Measurements from ENCODE around the gene GSTT2.
"Not testable (repeated sequence)": the region's sequence is repeated elsewhere in the genome, so short reads cannot be mapped to it uniquely, and the experiment has no call there.

Gene GSTT2

GRCh38 chr22:23954193-23954990 is 25.5 kb upstream of the GSTT2 start:
- not testable (repeated sequence) for ATAC-seq (ENCODE audit: low read depth); DNase-seq (ENCODE audit: low spot score); H3K4me1 ChIP-seq (ENCODE audit: insufficient read depth, poor library complexity, severe bottlenecking); H3K36me3 ChIP-seq (ENCODE audit: low read depth); H3K27me3 ChIP-seq (ENCODE audit: insufficient read depth, poor library complexity, severe bottlenecking); H3K27ac ChIP-seq (ENCODE audit: poor library complexity, severe bottlenecking); H3K4me3 ChIP-seq (ENCODE audit: severe bottlenecking); H3K9me3 ChIP-seq (ENCODE audit: severe bottlenecking)

DNA sequence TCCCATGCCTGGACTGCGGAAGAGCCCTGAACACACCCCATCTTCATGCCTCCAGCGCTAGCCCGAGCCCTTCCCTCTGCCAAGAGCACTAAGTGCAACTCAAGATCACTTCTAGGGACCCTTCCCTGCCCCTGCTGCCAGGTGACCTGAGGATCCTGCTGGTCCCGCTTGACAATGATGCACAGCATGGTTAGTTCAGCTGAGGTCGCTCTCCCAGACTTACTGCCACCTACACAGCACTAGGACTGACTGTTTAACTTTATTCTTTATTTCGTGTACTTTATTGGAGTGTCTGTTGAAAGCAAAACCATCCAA is 25.0 kb upstream of the GSTT2 start:
- H3K36me3 ChIP-seq (ENCODE audit: low read depth); H3K27me3 ChIP-seq (ENCODE audit: insufficient read depth, poor library complexity, severe bottlenecking); DNase-seq (ENCODE audit: low spot score); H3K9me3 ChIP-seq (ENCODE audit: severe bottlenecking); H3K4me1 ChIP-seq (ENCODE audit: insufficient read depth, poor library complexity, severe bottlenecking); H3K4me3 ChIP-seq (ENCODE audit: severe bottlenecking); H3K27ac ChIP-seq (ENCODE audit: poor library complexity, severe bottlenecking); ATAC-seq (ENCODE audit: low read depth): not testable (repeated sequence)

DNA sequence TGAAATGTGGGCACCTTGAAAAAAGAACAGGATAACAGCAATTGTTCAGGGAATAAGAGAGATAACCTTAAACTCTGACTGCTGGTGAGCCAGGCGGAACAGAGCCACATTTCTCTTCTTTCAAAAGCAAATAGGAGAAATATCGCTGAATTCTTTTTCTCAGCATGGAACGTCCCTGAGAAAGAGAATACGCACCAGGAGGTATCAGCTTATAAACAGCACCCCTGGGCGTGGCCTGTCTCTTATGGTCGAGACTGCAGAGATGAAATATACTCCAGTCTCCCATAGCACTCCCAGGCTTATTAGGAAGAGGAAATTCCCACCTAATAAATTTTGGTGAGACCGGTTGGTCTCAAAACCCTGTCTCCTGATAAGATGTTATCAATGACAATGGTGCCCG is 24.0 kb upstream of the GSTT2 start:
- H3K4me1 ChIP-seq (ENCODE audit: insufficient read depth, poor library complexity, severe bottlenecking); DNase-seq (ENCODE audit: low spot score); H3K27ac ChIP-seq (ENCODE audit: poor library complexity, severe bottlenecking); H3K27me3 ChIP-seq (ENCODE audit: insufficient read depth, poor library complexity, severe bottlenecking); H3K9me3 ChIP-seq (ENCODE audit: severe bottlenecking); H3K4me3 ChIP-seq (ENCODE audit: severe bottlenecking); ATAC-seq (ENCODE audit: low read depth); H3K36me3 ChIP-seq (ENCODE audit: low read depth): not testable (repeated sequence)

GRCh38 chr22:23956301-23956900 is 23.5 kb upstream of the GSTT2 start:
- H3K9me3 ChIP-seq (ENCODE audit: severe bottlenecking); H3K4me1 ChIP-seq (ENCODE audit: insufficient read depth, poor library complexity, severe bottlenecking); H3K4me3 ChIP-seq (ENCODE audit: severe bottlenecking); H3K27ac ChIP-seq (ENCODE audit: poor library complexity, severe bottlenecking); ATAC-seq (ENCODE audit: low read depth); DNase-seq (ENCODE audit: low spot score); H3K36me3 ChIP-seq (ENCODE audit: low read depth); H3K27me3 ChIP-seq (ENCODE audit: insufficient read depth, poor library complexity, severe bottlenecking): not testable (repeated sequence)

DNA sequence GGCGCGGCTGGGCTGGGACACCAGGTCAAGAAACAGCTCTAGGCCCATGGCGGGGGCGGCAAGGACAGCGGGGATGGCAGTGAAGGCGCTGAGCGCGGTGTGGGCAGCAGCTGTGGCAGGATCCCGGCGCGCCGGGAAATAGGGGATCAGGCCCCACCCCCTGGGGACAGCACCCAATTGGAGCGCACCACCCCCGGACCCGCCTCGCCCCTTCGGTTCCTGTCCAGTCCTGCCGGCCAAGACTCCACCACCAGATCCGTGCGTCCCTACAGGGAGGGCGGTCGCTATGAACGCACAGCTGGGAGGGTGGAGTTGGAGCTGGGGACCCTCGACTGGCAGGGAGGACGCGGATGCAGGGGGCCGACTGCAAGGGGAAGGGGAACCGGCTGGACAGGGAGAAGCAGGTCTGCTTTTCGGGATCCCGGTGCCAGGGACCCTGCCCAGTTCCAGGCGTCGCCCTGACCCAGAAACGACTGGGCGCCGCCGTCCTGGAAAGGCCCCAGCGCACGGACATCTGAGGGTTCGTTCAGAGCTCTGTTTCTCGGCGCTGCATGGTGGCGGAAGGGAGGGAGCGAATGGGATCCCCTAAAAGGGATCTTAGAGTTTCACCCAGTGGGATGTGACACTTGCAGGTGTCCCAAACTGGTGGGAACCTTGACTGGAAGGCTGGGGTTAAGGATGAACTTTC is 18.7 kb upstream of the GSTT2 start, which contains the start of gene GSTT2B:
Gene GSTT2B (minus strand): TSS at position 112 of the 688 bp plus-strand sequence. CDS start 64 bp downstream, at position 48.
- H3K27ac ChIP-seq (ENCODE audit: poor library complexity, severe bottlenecking) = not testable (repeated sequence)

DNA sequence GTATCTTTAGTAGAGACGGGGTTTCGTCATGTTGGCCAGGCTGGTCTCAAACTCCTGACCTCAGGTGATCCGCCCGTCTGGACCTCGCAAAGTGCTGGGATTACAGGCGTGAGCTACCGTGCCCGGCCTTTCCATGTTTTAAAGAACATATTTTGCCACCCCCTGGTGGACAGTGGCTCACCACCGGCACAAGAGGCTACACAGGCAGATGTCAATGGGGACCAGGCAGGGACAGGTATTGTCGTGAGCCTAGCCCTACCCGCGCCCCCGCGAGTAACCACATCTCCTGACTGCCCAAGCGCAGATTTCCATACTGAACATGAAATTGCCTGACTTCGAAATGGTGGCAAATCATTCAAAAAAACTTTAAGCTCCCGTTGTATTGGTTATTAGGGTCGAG is 13.8 kb upstream of the GSTT2 start:
- H3K27me3 ChIP-seq (ENCODE audit: insufficient read depth, poor library complexity, severe bottlenecking); DNase-seq (ENCODE audit: low spot score); H3K27ac ChIP-seq (ENCODE audit: poor library complexity, severe bottlenecking); H3K4me1 ChIP-seq (ENCODE audit: insufficient read depth, poor library complexity, severe bottlenecking); H3K4me3 ChIP-seq (ENCODE audit: severe bottlenecking); H3K9me3 ChIP-seq (ENCODE audit: severe bottlenecking): not testable (repeated sequence)
- peak; percentile 51; the same call in 2 of the 3 replicates for ATAC-seq (ENCODE audit: low read depth)
- peaks cover 17% of the 10 kb centered on the region for H3K36me3 ChIP-seq (ENCODE audit: low read depth)

More for the DNA sequence above, 18.7 kb upstream of the GSTT2 start, which contains the start of gene GSTT2B:
- peak; percentile 92 for ATAC-seq (ENCODE audit: low read depth)
- H3K36me3 ChIP-seq (ENCODE audit: low read depth); H3K27me3 ChIP-seq (ENCODE audit: insufficient read depth, poor library complexity, severe bottlenecking); H3K9me3 ChIP-seq (ENCODE audit: severe bottlenecking); H3K4me1 ChIP-seq (ENCODE audit: insufficient read depth, poor library complexity, severe bottlenecking); H3K4me3 ChIP-seq (ENCODE audit: severe bottlenecking); DNase-seq (ENCODE audit: low spot score): not testable (repeated sequence)

DNA sequence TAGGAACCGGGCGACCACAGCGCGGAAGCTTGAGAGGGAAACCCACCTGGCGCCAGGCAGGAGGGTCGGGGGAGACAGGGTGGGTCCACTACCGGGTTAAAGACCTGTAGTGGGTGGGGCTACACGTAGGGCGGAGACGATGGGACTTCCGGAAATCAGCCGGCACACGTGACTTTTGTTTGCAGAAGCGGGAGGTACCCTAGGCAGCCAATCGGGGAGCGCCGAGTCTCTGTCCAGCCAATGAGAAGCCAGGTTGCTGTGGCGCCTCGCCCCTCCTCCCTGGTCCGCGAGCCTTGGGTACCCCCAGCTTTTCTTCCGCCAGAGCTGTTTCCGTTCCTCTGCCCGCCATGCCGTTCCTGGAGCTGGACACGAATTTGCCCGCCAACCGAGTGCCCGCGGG is 13.4 kb upstream of the GSTT2 start, which contains the start of gene DDTL:
Gene DDTL (plus strand): TSS at position 321 of the 400 bp plus-strand sequence. CDS start 27 bp downstream, at position 348.
- H3K4me1 ChIP-seq (ENCODE audit: insufficient read depth, poor library complexity, severe bottlenecking); H3K27me3 ChIP-seq (ENCODE audit: insufficient read depth, poor library complexity, severe bottlenecking); H3K9me3 ChIP-seq (ENCODE audit: severe bottlenecking); H3K27ac ChIP-seq (ENCODE audit: poor library complexity, severe bottlenecking); DNase-seq (ENCODE audit: low spot score); H3K4me3 ChIP-seq (ENCODE audit: severe bottlenecking): not testable (repeated sequence)
- peaks cover 22% of the 10 kb centered on the region for H3K36me3 ChIP-seq (ENCODE audit: low read depth)
- ATAC-seq (ENCODE audit: low read depth) = peak; percentile 91

DNA sequence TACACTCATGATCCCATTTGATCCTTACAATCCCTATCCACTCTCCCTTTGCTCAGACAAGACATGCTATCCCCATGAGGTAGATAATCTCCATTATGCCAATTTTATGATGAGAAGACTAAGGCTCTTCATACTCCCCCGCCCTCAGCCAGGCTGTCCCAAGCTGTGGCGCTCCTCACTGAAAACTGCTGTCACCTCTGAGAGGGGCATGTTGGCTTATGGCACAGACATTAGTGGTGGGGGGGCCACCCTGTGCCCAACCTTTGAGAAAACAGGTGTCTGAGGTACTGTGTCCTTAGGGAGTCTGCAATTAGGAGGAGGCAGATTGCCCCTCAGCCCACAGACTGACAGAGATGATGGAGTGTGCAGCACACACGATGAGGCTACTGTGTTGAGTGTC is 10.9 kb upstream of the GSTT2 start:
- no peak for DNase-seq (ENCODE audit: low spot score)

More for the DNA sequence above, 10.9 kb upstream of the GSTT2 start:
- Histone ChIP-seq H3K27ac (ENCODE audit: poor library complexity, severe bottlenecking) (no peak overlapping the region), H3K9me3 (ENCODE audit: severe bottlenecking) (no peaks in the 10 kb centered on the region), H3K36me3 (ENCODE audit: low read depth) (peaks cover 27% of the 10 kb centered on the region), H3K4me3 (ENCODE audit: severe bottlenecking) (no peak overlapping the region), H3K4me1 (ENCODE audit: insufficient read depth, poor library complexity, severe bottlenecking) (no peaks in the 10 kb centered on the region), H3K27me3 (ENCODE audit: insufficient read depth, poor library complexity, severe bottlenecking) (no peaks in the 10 kb centered on the region)
- TF ChIP-seq, protein P1, sequence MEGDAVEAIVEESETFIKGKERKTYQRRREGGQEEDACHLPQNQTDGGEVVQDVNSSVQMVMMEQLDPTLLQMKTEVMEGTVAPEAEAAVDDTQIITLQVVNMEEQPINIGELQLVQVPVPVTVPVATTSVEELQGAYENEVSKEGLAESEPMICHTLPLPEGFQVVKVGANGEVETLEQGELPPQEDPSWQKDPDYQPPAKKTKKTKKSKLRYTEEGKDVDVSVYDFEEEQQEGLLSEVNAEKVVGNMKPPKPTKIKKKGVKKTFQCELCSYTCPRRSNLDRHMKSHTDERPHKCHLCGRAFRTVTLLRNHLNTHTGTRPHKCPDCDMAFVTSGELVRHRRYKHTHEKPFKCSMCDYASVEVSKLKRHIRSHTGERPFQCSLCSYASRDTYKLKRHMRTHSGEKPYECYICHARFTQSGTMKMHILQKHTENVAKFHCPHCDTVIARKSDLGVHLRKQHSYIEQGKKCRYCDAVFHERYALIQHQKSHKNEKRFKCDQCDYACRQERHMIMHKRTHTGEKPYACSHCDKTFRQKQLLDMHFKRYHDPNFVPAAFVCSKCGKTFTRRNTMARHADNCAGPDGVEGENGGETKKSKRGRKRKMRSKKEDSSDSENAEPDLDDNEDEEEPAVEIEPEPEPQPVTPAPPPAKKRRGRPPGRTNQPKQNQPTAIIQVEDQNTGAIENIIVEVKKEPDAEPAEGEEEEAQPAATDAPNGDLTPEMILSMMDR (IDR thresholded peaks at IDR 0.05; ENCODE audit: poor library complexity, severe bottlenecking) = no peak
- ATAC-seq (ENCODE audit: low read depth) = no peak

Data from RWPE2 (cell line).